Measurements from ENCODE around the gene CADM1. TPM values are rescaled to one million over a fixed set of nuclear protein-coding genes. Genes with fewer than 3 reads are reported as not detected.

CADM1 gene
- total and polyA plus RNA-seq, 10 donors: 1.4 to 18.8 (median 10.4) TPM

GRCh38 chr11:115129473-115130289, 374.5 kb downstream of the CADM1 start:
- H3K36me3 ChIP-seq: no peaks in the 10 kb centered on the region
- 50 to 59% (median 52%) methylated on average over 14 of the region's 14 CpGs for WGBS, 5 donors
- TF ChIP-seq POLR2AphosphoS5 (IDR thresholded peaks at IDR 0.05) (no peak), CTCF (IDR thresholded peaks at IDR 0.05 in 8 of 11, conservative IDR thresholded peaks at IDR 0.05 in 3 of 11) (no peak), POLR2A (IDR thresholded peaks at IDR 0.05) (no peak)
- no peaks in the 10 kb centered on the region for H3K4me1 ChIP-seq
- no peaks in the 10 kb centered on the region for H3K27me3 ChIP-seq (replicated peaks in 1 of 7)
- H3K4me3 ChIP-seq: no peak overlapping the region
- H3K9me3 ChIP-seq: no peaks in the 10 kb centered on the region
- no peak overlapping the region for H3K27ac ChIP-seq
- no peak for DNase-seq
- intact Hi-C loops (cut with DNase I; ENCODE audit: low total_unique reads): no loop called here

DNA sequence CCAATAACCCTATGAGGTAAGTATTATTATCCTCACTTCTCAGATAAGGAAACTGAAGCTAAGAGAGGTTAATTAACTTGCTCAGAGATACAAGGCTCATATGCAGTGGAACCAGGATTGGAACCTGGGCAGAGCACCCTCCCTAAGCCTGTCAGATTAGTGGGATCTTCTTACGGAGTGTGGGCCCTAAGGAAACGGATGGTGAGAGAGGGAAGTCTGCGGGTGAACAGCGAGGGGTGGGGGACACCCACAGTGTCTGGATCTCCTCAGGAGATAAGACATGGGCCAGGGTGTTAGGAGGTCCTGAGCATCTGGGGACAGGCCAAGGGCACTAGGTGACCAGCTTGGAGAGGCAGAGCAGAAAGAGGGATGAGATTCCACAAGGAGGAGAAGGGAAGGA, 376.0 kb downstream of the CADM1 start:
- TF ChIP-seq CTCF (IDR thresholded peaks at IDR 0.05 in 8 of 11, conservative IDR thresholded peaks at IDR 0.05 in 3 of 11): no peak
- 85 to 95% (median 86%) methylated on average over 4 of the region's 4 CpGs for WGBS, 5 donors
- H3K4me3 ChIP-seq: no peak overlapping the region
- intact Hi-C loops (cut with DNase I; ENCODE audit: low total_unique reads): no loop called here
- H3K36me3 ChIP-seq: no peaks in the 10 kb centered on the region
- no peak overlapping the region for H3K27ac ChIP-seq
- H3K27me3 ChIP-seq (replicated peaks in 1 of 7): no peaks in the 10 kb centered on the region
- no peaks in the 10 kb centered on the region for H3K9me3 ChIP-seq
- no peak for DNase-seq
- H3K4me1 ChIP-seq: no peaks in the 10 kb centered on the region

DNA sequence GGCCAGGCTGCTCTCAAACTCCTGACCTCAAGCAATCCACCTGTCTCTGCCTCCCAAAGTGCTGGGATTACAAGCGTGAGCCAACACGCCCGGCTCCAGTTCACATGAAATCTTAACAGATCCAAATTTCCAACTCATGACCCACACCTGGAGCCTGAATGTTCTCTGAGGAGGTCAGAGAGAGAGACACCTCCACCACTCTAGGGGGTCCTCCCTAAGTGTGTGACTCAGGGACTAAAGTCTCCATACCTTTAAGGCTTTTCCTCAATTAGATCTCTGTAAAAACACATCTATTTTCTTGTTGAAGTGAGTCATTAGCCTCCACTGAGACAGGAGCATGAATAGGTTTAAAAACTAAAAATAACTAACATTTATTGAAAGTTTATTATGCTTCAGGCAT, 376.4 kb downstream of the CADM1 start:
- Histone ChIP-seq H3K9me3 (no peaks in the 10 kb centered on the region), H3K36me3 (no peaks in the 10 kb centered on the region), H3K27me3 (replicated peaks in 1 of 7) (no peaks in the 10 kb centered on the region), H3K4me3 (no peak overlapping the region), H3K27ac (no peak overlapping the region), H3K4me1 (no peaks in the 10 kb centered on the region)
- 77 to 99% (median 83%) methylated on average over 3 of the region's 3 CpGs for WGBS, 5 donors
- TF ChIP-seq CTCF (IDR thresholded peaks at IDR 0.05 in 8 of 11, conservative IDR thresholded peaks at IDR 0.05 in 3 of 11) (no peak), POLR2AphosphoS5 (IDR thresholded peaks at IDR 0.05) (no peak), POLR2A (IDR thresholded peaks at IDR 0.05) (no peak)
- intact Hi-C loops (cut with DNase I; ENCODE audit: low total_unique reads): no loop called here
- no peak for DNase-seq

DNA sequence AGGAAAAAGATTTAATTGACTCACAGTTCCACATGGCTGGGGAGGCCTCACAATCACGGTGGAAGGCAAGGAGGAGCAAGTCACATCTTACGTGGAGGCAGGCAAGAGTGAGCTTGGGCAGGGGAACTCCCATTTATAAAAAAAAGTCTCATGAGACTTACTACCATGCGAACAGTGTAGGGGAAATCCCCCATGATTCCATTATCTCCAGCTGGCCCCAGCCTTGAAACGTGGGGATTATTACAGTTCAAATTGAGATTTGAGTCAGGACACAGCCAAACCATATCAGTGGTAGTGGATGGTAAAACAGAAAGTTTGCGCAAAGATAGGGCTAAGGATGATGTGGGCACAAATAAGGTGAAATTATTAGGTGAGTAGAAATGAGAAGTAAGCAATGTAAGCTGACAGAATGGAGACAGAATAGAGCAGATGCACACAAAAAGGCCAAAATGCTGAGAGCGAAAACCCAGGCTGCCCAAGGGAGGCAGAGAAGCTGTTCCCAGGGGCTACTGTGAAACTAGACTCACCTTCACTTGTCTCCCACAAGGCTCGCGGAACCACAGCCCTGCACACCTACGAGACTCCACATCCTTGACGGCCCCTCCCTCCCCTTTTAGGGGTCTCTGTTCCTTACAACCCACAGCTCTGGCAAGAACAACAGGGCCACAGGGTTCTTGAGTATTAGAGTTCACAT, 377.6 kb downstream of the CADM1 start:
- peaks cover 0 to 1% (median 0%) of the 10 kb centered on the region in 7 donors for H3K27me3 ChIP-seq (replicated peaks in 1 of 7)
- intact Hi-C loops (cut with DNase I; ENCODE audit: low total_unique reads): no loop called here

More for the DNA sequence above, 377.6 kb downstream of the CADM1 start:
- Histone ChIP-seq H3K4me3 (no peak overlapping the region), H3K36me3 (no peaks in the 10 kb centered on the region), H3K9me3 (no peaks in the 10 kb centered on the region), H3K4me1 (no peaks in the 10 kb centered on the region), H3K27ac (no peak overlapping the region)
- no peak for TF ChIP-seq CTCF (IDR thresholded peaks at IDR 0.05 in 8 of 11, conservative IDR thresholded peaks at IDR 0.05 in 3 of 11)
- TF ChIP-seq POLR2AphosphoS5 (IDR thresholded peaks at IDR 0.05): no peak
- TF ChIP-seq POLR2A (IDR thresholded peaks at IDR 0.05): no peak
- 55 to 73% (median 68%) methylated on average over 10 of the region's 10 CpGs for WGBS, 5 donors
- DNase-seq: no peak
